Tibial nerve (tissue), 4 donors: ENCODE results near the gene ANKRD17.

ENCODE experiments used
- EP300 ChIP-seq, 2 donors: sonication (generic); formaldehyde crosslinking; IDR thresholded peaks; one replicate each; pipeline ENCODE4 v1.6.1; 2017; ENCODE audit warnings: antibody characterized with exemption in 2 of 2, mild to moderate bottlenecking in 1 of 2
- POLR2A ChIP-seq, 2 donors: fragments of 450-650 bp; IDR thresholded peaks; one replicate each; pipeline ENCODE4 v1.6.1; 2017; ENCODE audit warnings: antibody characterized with exemption in 2 of 2, mild to moderate bottlenecking in 2 of 2, moderate library complexity in 2 of 2
- TF ChIP-seq, protein P1 (sequence below), 5 experiments: fragments of 200-600 bp in 3 of 5; fragments of 450-650 bp in 2 of 5; sonication (generic) in 3 of 5; IDR thresholded peaks; one replicate each; pipeline ENCODE4 v1.5.1; 2016 to 2019; ENCODE audit warnings: antibody characterized with exemption in 5 of 5, mild to moderate bottlenecking in 3 of 5, moderate library complexity in 2 of 5

GRCh38 chr4:73028621-73029020, 230.0 kb downstream of the ANKRD17 start:
- TF ChIP-seq, protein P1, sequence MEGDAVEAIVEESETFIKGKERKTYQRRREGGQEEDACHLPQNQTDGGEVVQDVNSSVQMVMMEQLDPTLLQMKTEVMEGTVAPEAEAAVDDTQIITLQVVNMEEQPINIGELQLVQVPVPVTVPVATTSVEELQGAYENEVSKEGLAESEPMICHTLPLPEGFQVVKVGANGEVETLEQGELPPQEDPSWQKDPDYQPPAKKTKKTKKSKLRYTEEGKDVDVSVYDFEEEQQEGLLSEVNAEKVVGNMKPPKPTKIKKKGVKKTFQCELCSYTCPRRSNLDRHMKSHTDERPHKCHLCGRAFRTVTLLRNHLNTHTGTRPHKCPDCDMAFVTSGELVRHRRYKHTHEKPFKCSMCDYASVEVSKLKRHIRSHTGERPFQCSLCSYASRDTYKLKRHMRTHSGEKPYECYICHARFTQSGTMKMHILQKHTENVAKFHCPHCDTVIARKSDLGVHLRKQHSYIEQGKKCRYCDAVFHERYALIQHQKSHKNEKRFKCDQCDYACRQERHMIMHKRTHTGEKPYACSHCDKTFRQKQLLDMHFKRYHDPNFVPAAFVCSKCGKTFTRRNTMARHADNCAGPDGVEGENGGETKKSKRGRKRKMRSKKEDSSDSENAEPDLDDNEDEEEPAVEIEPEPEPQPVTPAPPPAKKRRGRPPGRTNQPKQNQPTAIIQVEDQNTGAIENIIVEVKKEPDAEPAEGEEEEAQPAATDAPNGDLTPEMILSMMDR (IDR thresholded peaks at IDR 0.05): no peak
- TF ChIP-seq POLR2A (IDR thresholded peaks at IDR 0.05): no peak
- TF ChIP-seq EP300 (IDR thresholded peaks at IDR 0.05): no peak
